Endothelial cell of umbilical vein (primary cell): Measurements from ENCODE around the gene SERPINE3. TPM values are rescaled to one million over a fixed set of nuclear protein-coding genes. Genes with fewer than 3 reads are reported as not detected.

Source experiments
- BruUV-seq: library from RNA; stranded (reverse); fragments of 400-500 nt; replicated peaks from 2 replicates; lab custom pipeline; 2021; lab: Mats Ljungman, UMichigan
- CTCF ChIA-PET: fragments of 300-600, 350-600 bp; sonication (Branson Sonifier 250); formaldehyde crosslinking; loops from one replicate; lab custom pipeline; 2021; ENCODE audit warnings: antibody characterized with exemption, inconsistent platforms; lab: Charles Lee
- POLR2A ChIA-PET: fragments of 300-600, 350-600 bp; sonication (Branson Sonifier 250); formaldehyde crosslinking; loops from one replicate; lab custom pipeline; 2021; ENCODE audit warnings: antibody characterized with exemption, inconsistent platforms; lab: Charles Lee
- DNase-seq: peaks from one replicate; pipeline ENCODE4 v3.0.0-alpha.2; 2011; ENCODE audit warnings: low read depth, low spot score
- FAIRE-seq: peaks from 2 replicates; lab custom pipeline; 2011; peaks lifted over from hg19 to GRCh38; lab: Jason Lieb, UNC
- H2AFZ ChIP-seq: 2 replicates; pipeline ENCODE4 v1.6.0; 2012; ENCODE audit warnings: low read depth, low read length, control low read depth, inconsistent platforms
- H3K27ac ChIP-seq: 2 replicates; pipeline ENCODE4 v1.5.1; 2011; ENCODE audit warnings: low read depth, mild to moderate bottlenecking, control low read depth, low read length, moderate library complexity; ENCODE audit not compliant: insufficient read depth
- H3K27me3 ChIP-seq, 2 experiments: 2 replicates each; pipeline versions ENCODE4 v1.6.0 to v1.6.1; 2011; ENCODE audit warnings: low read length in 2 of 2, mixed read lengths in 1 of 2; ENCODE audit not compliant: control insufficient read depth in 2 of 2, insufficient read depth in 2 of 2
- H3K36me3 ChIP-seq, 2 experiments: 2 replicates in 1 of 2; 3 replicates in 1 of 2; pipeline ENCODE4 v1.5.1; 2011; ENCODE audit warnings: low read length in 2 of 2, mild to moderate bottlenecking in 1 of 2, moderate library complexity in 1 of 2; ENCODE audit not compliant: control insufficient read depth in 2 of 2, insufficient read depth in 2 of 2; ENCODE audit errors: extremely low read depth in 1 of 2
- H3K4me1 ChIP-seq: 3 replicates; pipeline ENCODE4 v1.5.1; 2011; ENCODE audit warnings: mild to moderate bottlenecking, low read length; ENCODE audit not compliant: control insufficient read depth, insufficient read depth; ENCODE audit errors: extremely low read depth
- H3K4me2 ChIP-seq: 2 replicates; pipeline ENCODE4 v1.6.1; 2011; ENCODE audit warnings: low read length, control low read depth, mixed read lengths; ENCODE audit not compliant: insufficient read depth
- H3K4me3 ChIP-seq, 3 experiments: fragments of 200-600 bp in 1 of 3; sonication (generic), shearing (Covaris generic) in 1 of 3; replicated peaks in 1 of 3; 2 replicates each; pipeline ENCODE4 v1.5.1; 2011 to 2016; ENCODE audit warnings: control low read depth in 3 of 3, low read length in 3 of 3, mild to moderate bottlenecking in 2 of 3, inconsistent platforms in 1 of 3, low read depth in 1 of 3, moderate library complexity in 1 of 3; ENCODE audit not compliant: insufficient read depth in 1 of 3
- H3K79me2 ChIP-seq: 2 replicates; pipeline ENCODE4 v1.6.0; 2012; ENCODE audit warnings: low read length, inconsistent platforms; ENCODE audit not compliant: control insufficient read depth, insufficient read depth
- H3K9ac ChIP-seq: replicated peaks from 2 replicates; pipeline ENCODE3; 2011; ENCODE audit warnings: low read length, control low read depth; ENCODE audit not compliant: insufficient read depth; ENCODE audit errors: extremely low read depth
- H3K9me1 ChIP-seq: replicated peaks from 3 replicates; pipeline ENCODE4 v1.6.0; 2011; ENCODE audit warnings: mild to moderate bottlenecking, low read length; ENCODE audit not compliant: control insufficient read depth, insufficient read depth; ENCODE audit errors: extremely low read depth
- H3K9me3 ChIP-seq: replicated peaks from 2 replicates; pipeline ENCODE4 v1.5.1; 2012; ENCODE audit warnings: low read length, inconsistent platforms; ENCODE audit not compliant: control insufficient read depth, insufficient read depth
- H4K20me1 ChIP-seq: replicated peaks from 2 replicates; pipeline ENCODE3; 2011; ENCODE audit warnings: mild to moderate bottlenecking, low read length; ENCODE audit not compliant: control insufficient read depth, insufficient read depth; ENCODE audit errors: extremely low read depth
- EZH2 ChIP-seq: IDR thresholded peaks from 2 replicates; pipeline ENCODE4 v1.6.1; 2012; ENCODE audit warnings: borderline replicate concordance, low read depth, mild to moderate bottlenecking, moderate library complexity, low read length, inconsistent platforms; ENCODE audit not compliant: severe bottlenecking
- FOS ChIP-seq: IDR thresholded peaks from 2 replicates; pipeline ENCODE4 v1.6.1; 2011; ENCODE audit warnings: mild to moderate bottlenecking, low read length, moderate library complexity, borderline replicate concordance; ENCODE audit not compliant: insufficient read depth
- GATA2 ChIP-seq: IDR thresholded peaks from 2 replicates; pipeline ENCODE4 v1.7.0; 2011; ENCODE audit warnings: low read depth, mild to moderate bottlenecking, moderate library complexity, mixed read lengths, low read length; ENCODE audit not compliant: insufficient read length, insufficient read depth
- JUN ChIP-seq: IDR thresholded peaks from 2 replicates; pipeline ENCODE4 v1.6.1; 2011; ENCODE audit warnings: borderline replicate concordance, low read depth; ENCODE audit not compliant: insufficient read length, insufficient read depth
- MYC ChIP-seq: IDR thresholded peaks from one replicate; pipeline ENCODE4 v1.6.1; 2011; ENCODE audit warnings: mild to moderate bottlenecking, low read depth, low read length
- POLR2A ChIP-seq: IDR thresholded peaks from 2 replicates; pipeline ENCODE4 v1.6.1; 2012; ENCODE audit warnings: low read depth, mild to moderate bottlenecking, control low read depth, low read length
- POLR2AphosphoS5 ChIP-seq: IDR thresholded peaks from 2 replicates; pipeline ENCODE4 v1.6.1; 2012; ENCODE audit warnings: low read depth, mild to moderate bottlenecking, control low read depth, low read length, moderate library complexity; ENCODE audit not compliant: insufficient read depth
- dilution Hi-C: fragments of 300-500 bp; cut with MboI; formaldehyde crosslinking; loops from one replicate; pipeline ENCODE4 v1.15.0; 2019; ENCODE audit warnings: low sequenced_read_pairs; ENCODE audit not compliant: extremely low pct_ligation_motif_present
- intact Hi-C: fragments of 100-400 bp; cut with micrococcal nuclease; formaldehyde crosslinking; loops from one replicate; pipeline ENCODE4 v1.10.0; 2022
- polyA plus RNA-seq, 4 experiments: library from polyadenylated mRNA; depleted of rRNA in 3 of 4; stranded (reverse) in 3 of 4; unstranded in 1 of 4; fragments of >200 nt; gene quantifications; 2 replicates each; pipeline versions ENCODE4 v1.2.1 to v1.2.3, GENCODE V29; 2011 to 2012; ENCODE audit warnings: missing spikeins in 1 of 4
- total RNA-seq: library from RNA; stranded (reverse); gene quantifications from 2 replicates; pipeline ENCODE4 v1.2.3, GENCODE V29; 2021
- TF ChIP-seq, protein P1 (sequence below), 2 donors: IDR thresholded peaks; 1 replicate in 1 of 2; 2 replicates in 1 of 2; pipeline ENCODE4 v1.5.1; 2011; ENCODE audit warnings: low read length in 2 of 2, mild to moderate bottlenecking in 2 of 2, moderate library complexity in 2 of 2, control low read depth in 1 of 2, inconsistent platforms in 1 of 2, low read depth in 1 of 2; ENCODE audit not compliant: insufficient read depth in 1 of 2; ENCODE audit errors: extremely low read depth in 1 of 2
- TF ChIP-seq, protein P2 (sequence below): IDR thresholded peaks from 2 replicates; pipeline ENCODE4 v1.6.1; 2011; ENCODE audit not compliant: insufficient read depth, insufficient read length

SERPINE3 gene
- total and polyA plus RNA-seq, 2 donors (not counting 3 experiments of a cell fraction or from before 2014, with no cell fraction given) = not detected

DNA sequence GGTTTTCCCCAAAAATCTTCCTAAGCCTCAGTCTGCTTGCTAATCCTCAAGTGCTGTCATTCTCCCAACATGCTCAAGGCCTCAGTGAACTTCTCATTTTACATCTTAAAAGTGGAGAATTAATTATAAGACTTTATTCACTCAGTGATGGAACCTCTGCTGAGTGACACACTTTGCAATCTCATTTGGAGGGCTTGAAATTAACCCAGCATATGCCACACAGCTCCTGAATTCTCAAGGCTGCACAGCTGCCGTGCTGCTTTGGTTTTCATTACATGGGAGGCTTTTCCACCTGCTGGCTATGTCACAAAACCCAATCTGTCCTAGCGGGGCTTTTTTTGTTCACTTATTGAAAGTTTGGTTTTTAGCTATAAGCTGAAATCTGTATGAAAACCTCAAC is 28.3 kb upstream of the SERPINE3 start:
- H3K27me3 ChIP-seq = no peaks in the 10 kb centered on the region
- no peaks in the 10 kb centered on the region for H4K20me1 ChIP-seq
- H3K9me3 ChIP-seq = no peaks in the 10 kb centered on the region
- peaks cover 13% of the 10 kb centered on the region for H3K4me1 ChIP-seq
- H3K4me3 ChIP-seq = no peak overlapping the region
- no peak overlapping the region for H3K4me2 ChIP-seq
- BruUV-seq = no TSS peak
- H2AFZ ChIP-seq = no peak overlapping the region
- no peaks in the 10 kb centered on the region for H3K36me3 ChIP-seq
- no peaks in the 10 kb centered on the region for H3K79me2 ChIP-seq
- no peak overlapping the region for H3K27ac ChIP-seq
- CTCF ChIA-PET = interaction anchor here (1.6 kb wide), 1 partner anchor 25 kb away, joined by 8 read pairs; no protein-coding TSS in a partner anchor
- FAIRE-seq = no peak
- dilution Hi-C loops (no loop called here), intact Hi-C loops (loop anchor here (10.0 kb wide), 1 partner anchor 104 kb away; no protein-coding TSS in a partner anchor)
- no peaks in the 10 kb centered on the region for H3K9me1 ChIP-seq
- DNase-seq = no peak
- no peak overlapping the region for H3K9ac ChIP-seq
- TF ChIP-seq, protein P1, sequence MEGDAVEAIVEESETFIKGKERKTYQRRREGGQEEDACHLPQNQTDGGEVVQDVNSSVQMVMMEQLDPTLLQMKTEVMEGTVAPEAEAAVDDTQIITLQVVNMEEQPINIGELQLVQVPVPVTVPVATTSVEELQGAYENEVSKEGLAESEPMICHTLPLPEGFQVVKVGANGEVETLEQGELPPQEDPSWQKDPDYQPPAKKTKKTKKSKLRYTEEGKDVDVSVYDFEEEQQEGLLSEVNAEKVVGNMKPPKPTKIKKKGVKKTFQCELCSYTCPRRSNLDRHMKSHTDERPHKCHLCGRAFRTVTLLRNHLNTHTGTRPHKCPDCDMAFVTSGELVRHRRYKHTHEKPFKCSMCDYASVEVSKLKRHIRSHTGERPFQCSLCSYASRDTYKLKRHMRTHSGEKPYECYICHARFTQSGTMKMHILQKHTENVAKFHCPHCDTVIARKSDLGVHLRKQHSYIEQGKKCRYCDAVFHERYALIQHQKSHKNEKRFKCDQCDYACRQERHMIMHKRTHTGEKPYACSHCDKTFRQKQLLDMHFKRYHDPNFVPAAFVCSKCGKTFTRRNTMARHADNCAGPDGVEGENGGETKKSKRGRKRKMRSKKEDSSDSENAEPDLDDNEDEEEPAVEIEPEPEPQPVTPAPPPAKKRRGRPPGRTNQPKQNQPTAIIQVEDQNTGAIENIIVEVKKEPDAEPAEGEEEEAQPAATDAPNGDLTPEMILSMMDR (IDR thresholded peaks at IDR 0.05; ENCODE audit: extremely low read depth in 1 of 2, insufficient read depth in 1 of 2, low read depth in 1 of 2, low read length in 2 of 2) = no peak
- TF ChIP-seq JUN = no peak
- TF ChIP-seq, protein P2, sequence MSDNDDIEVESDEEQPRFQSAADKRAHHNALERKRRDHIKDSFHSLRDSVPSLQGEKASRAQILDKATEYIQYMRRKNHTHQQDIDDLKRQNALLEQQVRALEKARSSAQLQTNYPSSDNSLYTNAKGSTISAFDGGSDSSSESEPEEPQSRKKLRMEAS = no peak
- TF ChIP-seq GATA2 = no peak
- no peak for TF ChIP-seq MYC
- TF ChIP-seq POLR2A = no peak
- no peak for TF ChIP-seq EZH2
- TF ChIP-seq POLR2AphosphoS5 = no peak
- TF ChIP-seq FOS = no peak
- POLR2A ChIA-PET = interaction anchor here (1.3 kb wide), 1 partner anchor 142 kb away, joined by 4 read pairs; the partner anchor contains the start of gene INTS6
